B cell (primary cell): Measurements from ENCODE around the gene SERTAD2. TPM values are rescaled to one million over a fixed set of nuclear protein-coding genes. Genes with fewer than 3 reads are reported as not detected.

Experiments used
- ATAC-seq: fragments of 200-7000 bp; cut with Tn5 transposase; one replicate; pipeline ENCODE4 v1.10.0; 2021; ENCODE audit warnings: low read depth, mild to moderate bottlenecking, moderate number of reproducible peaks, moderate library complexity
- CTCF ChIA-PET: fragments of 350-600 bp; sonication (Branson Sonifier 250); formaldehyde crosslinking; loops from one replicate; lab custom pipeline; 2021; ENCODE audit warnings: antibody characterized with exemption, inconsistent platforms; lab: Charles Lee
- POLR2A ChIA-PET: fragments of 350-600 bp; sonication (Branson Sonifier 250); formaldehyde crosslinking; loops from one replicate; lab custom pipeline; 2021; ENCODE audit warnings: antibody characterized with exemption; lab: Charles Lee
- DNase-seq: peaks from one replicate; pipeline ENCODE4 v3.0.0; 2013
- H2AFZ ChIP-seq: 2 replicates; pipeline ENCODE4 v1.6.1; 2012; ENCODE audit warnings: mild to moderate bottlenecking, low read depth, low read length; ENCODE audit not compliant: insufficient read depth, poor library complexity, severe bottlenecking
- H3K27ac ChIP-seq, 2 donors: 1 replicate in 1 of 2; 2 replicates in 1 of 2; pipeline ENCODE4 v1.5.1; 2012 to 2013; ENCODE audit warnings: low read length in 2 of 2, mild to moderate bottlenecking in 2 of 2, moderate library complexity in 1 of 2
- H3K27me3 ChIP-seq, 4 experiments: fragments of 200-600 bp in 1 of 4; sonication (generic) in 1 of 4; replicated peaks in 1 of 4; 1 replicate in 2 of 4; 2 replicates in 2 of 4; pipeline versions ENCODE4 v1.6.1 to v1.7.0; 2013 to 2016; ENCODE audit warnings: low read length in 3 of 4, mild to moderate bottlenecking in 2 of 4, mixed read lengths in 1 of 4, moderate library complexity in 1 of 4; ENCODE audit not compliant: insufficient read depth in 4 of 4, control insufficient read depth in 3 of 4; ENCODE audit errors: control extremely low read depth in 1 of 4
- H3K36me3 ChIP-seq, 2 experiments: replicated peaks in 1 of 2; 1 replicate in 1 of 2; 2 replicates in 1 of 2; pipeline versions ENCODE4 v1.6.1 to v1.7.1; 2013; ENCODE audit warnings: low read length in 1 of 2; ENCODE audit not compliant: insufficient read depth in 2 of 2, control insufficient read depth in 1 of 2; ENCODE audit errors: control extremely low read depth in 1 of 2, extremely low read depth in 1 of 2
- H3K4me1 ChIP-seq, 2 donors: fragments of 200-600 bp in 1 of 2; sonication (generic) in 1 of 2; 1 replicate in 1 of 2; 2 replicates in 1 of 2; pipeline versions ENCODE4 v1.5.1 to v1.6.1; 2013 to 2017; ENCODE audit warnings: low read length in 2 of 2; ENCODE audit not compliant: control insufficient read depth in 2 of 2, insufficient read depth in 2 of 2
- H3K4me2 ChIP-seq: replicated peaks from 2 replicates; pipeline ENCODE3; 2012; ENCODE audit warnings: mild to moderate bottlenecking, low read depth, low read length; ENCODE audit not compliant: poor library complexity, severe bottlenecking
- H3K4me3 ChIP-seq, 5 experiments: fragments of 200-600 bp in 1 of 5; sonication (generic) in 1 of 5; 1 replicate in 3 of 5; 2 replicates in 2 of 5; pipeline versions ENCODE4 v1.5.1 to v1.7.0; 2011 to 2016; ENCODE audit warnings: low read length in 4 of 5, mild to moderate bottlenecking in 4 of 5, low read depth in 2 of 5, control low read depth in 1 of 5, moderate library complexity in 1 of 5; ENCODE audit not compliant: insufficient read depth in 1 of 5; ENCODE audit errors: control extremely low read depth in 1 of 5, extremely low read depth in 1 of 5
- H3K79me2 ChIP-seq: fragments of 200-600 bp; sonication (generic); one replicate; pipeline ENCODE4 v1.6.0; 2016; ENCODE audit warnings: low read length; ENCODE audit not compliant: control insufficient read depth, insufficient read depth
- H3K9ac ChIP-seq: fragments of 200-600 bp; sonication (generic); 2 replicates; pipeline ENCODE4 v1.6.1; 2017; ENCODE audit warnings: mild to moderate bottlenecking, low read length, moderate library complexity
- H3K9me3 ChIP-seq, 3 donors: one replicate each; pipeline versions ENCODE4 v1.6.1 to v1.7.1; 2013; ENCODE audit warnings: low read length in 2 of 3; ENCODE audit not compliant: control insufficient read depth in 2 of 3, insufficient read depth in 1 of 3; ENCODE audit errors: control extremely low read depth in 1 of 3
- H4K20me1 ChIP-seq: 2 replicates; pipeline ENCODE4 v1.6.0; 2012; ENCODE audit warnings: mild to moderate bottlenecking, low read length; ENCODE audit not compliant: insufficient read depth, control insufficient read depth, poor library complexity, severe bottlenecking
- H3K27ac Mint-ChIP-seq: one replicate; pipeline ENCODE4 v1.8.0; 2021; ENCODE audit warnings: mixed read lengths
- H3K27me3 Mint-ChIP-seq: one replicate; pipeline ENCODE4 v1.8.0; 2021; ENCODE audit warnings: mixed read lengths
- H3K4me1 Mint-ChIP-seq: one replicate; pipeline ENCODE4 v1.8.0; 2021; ENCODE audit warnings: mixed read lengths
- H3K4me3 Mint-ChIP-seq: one replicate; pipeline ENCODE4 v1.8.0; 2021; ENCODE audit warnings: mixed read lengths
- H3K9me3 Mint-ChIP-seq: one replicate; pipeline ENCODE4 v1.8.0; 2022; ENCODE audit warnings: mixed read lengths; ENCODE audit not compliant: insufficient read depth
- CTCF ChIP-seq: fragments of 200-600 bp; IDR thresholded peaks from one replicate; pipeline ENCODE4 v1.8.0; 2022; ENCODE audit warnings: antibody characterized with exemption, mild to moderate bottlenecking
- EZH2 ChIP-seq: IDR thresholded peaks from 2 replicates; pipeline ENCODE4 v1.6.1; 2012; ENCODE audit warnings: borderline replicate concordance, low read depth, mild to moderate bottlenecking, moderate library complexity, low read length; ENCODE audit not compliant: insufficient read depth, poor library complexity, severe bottlenecking
- WGBS: methylation state at CpG from one replicate; pipeline ENCODE4 v1.1.5; 2013; ENCODE audit warnings: missing lambda C conversion rate; ENCODE audit not compliant: insufficient coverage; 5-methylcytosine and 5-hydroxymethylcytosine counted together
- intact Hi-C: fragments of 100-400 bp; cut with micrococcal nuclease; formaldehyde crosslinking; loops from one replicate; pipeline ENCODE4 v1.10.0; 2022
- polyA plus RNA-seq: library from polyadenylated mRNA; depleted of rRNA; stranded (reverse); fragments of >200 nt; gene quantifications from 2 replicates; pipeline ENCODE4 v1.2.3, GENCODE V29; 2012
- total RNA-seq, 2 donors: library from RNA; stranded (reverse); fragments of 120-200 nt in 1 of 2; gene quantifications; 1 replicate in 1 of 2; 2 replicates in 1 of 2; pipeline versions ENCODE4 v1.2.3 to v1.2.4, GENCODE V29; 2013 to 2022

SERTAD2 gene
- total and polyA plus RNA-seq, 2 donors (not counting 1 experiment from before 2014, with no cell fraction given), result 49.5 to 66.8 TPM

- H3K4me1 ChIP-seq, result peaks cover 67 to 69% of the 10 kb centered on the region in 2 donors
Measured at GRCh38 chr2:64635976-64636911, 17.5 kb downstream of the SERTAD2 start.

More at GRCh38 chr2:64635976-64636911, 17.5 kb downstream of the SERTAD2 start:
- ChIA-PET CTCF (interaction anchor here (0.6 to 5.2 kb wide), 14 partner anchors 9 to 397 kb away, joined by 3 to 26 read pairs (median 3); no protein-coding TSS in a partner anchor), POLR2A (interaction anchor here (0.6 to 1.6 kb wide), 6 partner anchors 8 to 389 kb away, joined by 3 to 6 read pairs (median 3); no protein-coding TSS in a partner anchor)
- Histone ChIP-seq H3K27me3 (no peaks in the 10 kb centered on the region), H3K9me3 (no peaks in the 10 kb centered on the region), H3K4me2 (peak overlapping the region; percentile 64), H3K27ac (peak overlapping the region; percentile 80 to 93), H4K20me1 (peaks cover 60% of the 10 kb centered on the region), H2AFZ (peak overlapping the region; percentile 36), H3K79me2 (peaks cover 83% of the 10 kb centered on the region), H3K4me3 (peak overlapping the region in 3 of 5 experiments; percentile 13 to 43 (median 28)), H3K36me3 (peaks cover 3 to 38% of the 10 kb centered on the region in 2 experiments), H3K9ac (peak overlapping the region; percentile 53)
- Mint-ChIP-seq H3K9me3 (no peaks in the 10 kb centered on the region), H3K27ac (peak overlapping the region; percentile 97), H3K4me1 (peaks cover 70% of the 10 kb centered on the region), H3K27me3 (no peaks in the 10 kb centered on the region), H3K4me3 (peak overlapping the region; percentile 84)
- WGBS, result 35% methylated on average over 34 of the region's 38 CpGs
- ATAC-seq (peak; percentile 50), DNase-seq (peak; percentile 75)
- intact Hi-C loops, result loop anchor here (1.0 to 5.0 kb wide), 3 partner anchors 10 to 49 kb away; no protein-coding TSS in a partner anchor
- TF ChIP-seq EZH2 (no peak), CTCF (no peak)
